NCI-H510A treated with DMSO at 0.1 percent for 48 hours (cell line): Measurements from ENCODE around the gene MRAS.
A peak's percentile ranks its signal among the peaks of the same experiment; 100 is the strongest.
"Not testable (repeated sequence)": the region's sequence is repeated elsewhere in the genome, so short reads cannot be mapped to it uniquely, and the experiment has no call there.

Experiments used
- DNase-seq: peaks from one replicate; lab custom pipeline; 2025; lab: John Stamatoyannopoulos, UW

Gene MRAS

GRCh38 chr3:138389841-138390581, 41.6 kb downstream of the MRAS start:
- no peak for DNase-seq

GRCh38 chr3:138390582-138390932, 42.2 kb downstream of the MRAS start:
- DNase-seq, result no peak

- no peak for DNase-seq
These were observed 45.8 kb downstream of the MRAS start for GRCh38 chr3:138394156-138394555.

- no peak for DNase-seq
These were observed 46.3 kb downstream of the MRAS start for GRCh38 chr3:138394686-138395085.

- DNase-seq, result no peak
These were observed 47.7 kb downstream of the MRAS start for GRCh38 chr3:138395865-138396751.

GRCh38 chr3:138396752-138397410, 48.5 kb downstream of the MRAS start:
- no peak for DNase-seq

GRCh38 chr3:138397983-138398382, 49.6 kb downstream of the MRAS start:
- DNase-seq, result no peak

GRCh38 chr3:138398791-138399575, 50.6 kb downstream of the MRAS start:
- no peak for DNase-seq

GRCh38 chr3:138399766-138400165, 51.4 kb downstream of the MRAS start:
- DNase-seq, result no peak

GRCh38 chr3:138400651-138401070, 52.3 kb downstream of the MRAS start:
- DNase-seq, result no peak

GRCh38 chr3:138401834-138402233, 53.5 kb downstream of the MRAS start:
- no peak for DNase-seq

- no peak for DNase-seq
These were observed 55.7 kb downstream of the MRAS start for GRCh38 chr3:138404121-138404520.

- no peak for DNase-seq
These were observed 56.6 kb downstream of the MRAS start for GRCh38 chr3:138405001-138405400.

GRCh38 chr3:138405486-138405885, 57.1 kb downstream of the MRAS start:
- DNase-seq, result no peak

GRCh38 chr3:138406606-138407005, 58.2 kb downstream of the MRAS start:
- DNase-seq, result no peak

GRCh38 chr3:138407236-138407907, 59.0 kb downstream of the MRAS start:
- DNase-seq, result no peak

- DNase-seq, result no peak
These were observed 60.6 kb downstream of the MRAS start for GRCh38 chr3:138408751-138409570.

GRCh38 chr3:138412821-138413551, 64.6 kb downstream of the MRAS start:
- no peak for DNase-seq

- not testable (repeated sequence) for DNase-seq
These were observed 67.9 kb downstream of the MRAS start for GRCh38 chr3:138416236-138416635.

- DNase-seq, result peak; percentile 82
These were observed 69.2 kb downstream of the MRAS start for GRCh38 chr3:138417559-138417982.
